NCI-H82 treated with DMSO at 0.1 percent for 48 hours (cell line): ENCODE measurements around the gene SLC25A39.
A peak's percentile ranks its signal among the peaks of the same experiment; 100 is the strongest.
"Not testable (repeated sequence)": the region's sequence is repeated elsewhere in the genome, so short reads cannot be mapped to it uniquely, and the experiment has no call there.

Source experiments
- DNase-seq: peaks from one replicate; lab custom pipeline; 2025; ENCODE audit not compliant: unreplicated experiment; lab: John Stamatoyannopoulos, UW

SLC25A39 gene, protein sequence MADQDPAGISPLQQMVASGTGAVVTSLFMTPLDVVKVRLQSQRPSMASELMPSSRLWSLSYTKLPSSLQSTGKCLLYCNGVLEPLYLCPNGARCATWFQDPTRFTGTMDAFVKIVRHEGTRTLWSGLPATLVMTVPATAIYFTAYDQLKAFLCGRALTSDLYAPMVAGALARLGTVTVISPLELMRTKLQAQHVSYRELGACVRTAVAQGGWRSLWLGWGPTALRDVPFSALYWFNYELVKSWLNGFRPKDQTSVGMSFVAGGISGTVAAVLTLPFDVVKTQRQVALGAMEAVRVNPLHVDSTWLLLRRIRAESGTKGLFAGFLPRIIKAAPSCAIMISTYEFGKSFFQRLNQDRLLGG

GRCh38 chr17:44324571-44325275, at the start of gene SLC25A39:
Gene SLC25A39 (minus strand): TSS chr17:44324823. CDS start chr17:44323562, 1,261 bp downstream.
- peak; percentile 60 for DNase-seq

- no peak for DNase-seq
These were observed 47.4 kb upstream of the SLC25A39 start for GRCh38 chr17:44372036-44372435.

DNA sequence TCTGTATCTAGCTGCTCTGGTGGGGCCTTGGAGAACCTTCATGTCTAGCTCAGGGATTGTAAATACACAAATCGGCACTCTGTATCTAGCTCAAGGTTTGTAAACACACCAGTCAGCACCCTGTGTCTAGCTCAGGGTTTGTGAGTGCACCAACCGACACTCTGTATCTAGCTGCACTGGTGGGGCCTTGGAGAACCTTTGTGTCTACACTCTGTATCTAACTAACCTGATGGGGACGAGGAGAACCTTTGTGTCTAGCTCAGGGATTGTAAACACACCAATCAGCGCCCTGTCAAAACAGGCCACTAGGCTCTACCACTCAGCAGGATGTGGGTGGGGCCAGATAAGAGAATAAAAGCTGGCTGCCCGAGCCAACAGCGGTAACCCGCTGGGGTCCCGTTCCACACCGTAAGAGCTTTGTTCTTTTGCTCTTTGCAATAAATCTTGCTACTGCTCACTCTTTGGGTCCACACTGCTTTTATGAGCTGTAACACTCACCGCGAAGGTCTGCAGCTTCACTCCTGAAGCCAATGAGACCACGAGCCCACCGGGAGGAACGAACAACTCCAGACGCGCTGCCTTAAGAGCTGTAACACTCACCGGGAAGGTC, 44.9 kb upstream of the SLC25A39 start:
- not testable (repeated sequence) for DNase-seq

DNA sequence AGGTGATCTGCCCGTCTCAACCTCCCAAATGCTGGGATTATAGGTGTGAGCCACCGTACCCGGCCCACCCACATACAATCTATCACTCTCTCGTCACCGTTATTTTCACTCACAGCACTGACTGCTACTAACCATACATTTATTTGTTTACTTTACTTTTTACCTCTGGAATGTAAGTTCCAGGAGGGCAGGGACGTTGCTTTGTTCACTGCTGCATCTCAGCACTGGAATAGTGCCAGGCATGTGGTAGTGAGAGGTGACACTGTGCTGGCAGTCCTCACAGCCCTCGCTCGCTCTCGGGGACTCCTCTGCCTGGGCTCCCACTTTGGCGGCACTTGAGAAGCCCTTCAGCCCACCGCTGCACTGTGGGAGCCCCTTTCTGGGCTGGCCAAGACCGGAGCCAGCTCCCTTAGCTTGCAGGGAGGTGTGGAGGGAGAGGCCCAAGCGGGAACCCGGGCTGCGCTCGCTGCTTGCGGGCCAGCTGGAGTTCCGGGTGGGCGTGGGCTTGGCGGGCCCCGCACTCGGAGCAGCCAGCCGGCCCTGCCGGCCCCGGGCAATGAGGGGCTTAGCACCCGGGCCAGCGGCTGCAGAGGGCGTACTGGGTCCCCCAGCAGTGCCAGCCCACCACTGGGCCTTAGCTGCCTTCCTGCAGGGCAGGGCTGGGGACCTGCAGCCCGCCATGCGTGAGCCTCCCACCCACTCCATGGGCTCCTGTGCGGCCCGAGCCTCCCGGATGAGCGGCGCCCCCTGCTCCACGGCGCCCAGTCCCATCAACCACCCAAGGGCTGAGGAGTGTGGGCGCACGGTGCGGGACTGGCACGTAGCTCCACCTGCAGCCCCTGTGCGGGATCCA, 44.0 kb upstream of the SLC25A39 start:
- DNase-seq: not testable (repeated sequence)

- DNase-seq: peak; percentile 50
These were observed 42.8 kb upstream of the SLC25A39 start for GRCh38 chr17:44367231-44367979.

DNA sequence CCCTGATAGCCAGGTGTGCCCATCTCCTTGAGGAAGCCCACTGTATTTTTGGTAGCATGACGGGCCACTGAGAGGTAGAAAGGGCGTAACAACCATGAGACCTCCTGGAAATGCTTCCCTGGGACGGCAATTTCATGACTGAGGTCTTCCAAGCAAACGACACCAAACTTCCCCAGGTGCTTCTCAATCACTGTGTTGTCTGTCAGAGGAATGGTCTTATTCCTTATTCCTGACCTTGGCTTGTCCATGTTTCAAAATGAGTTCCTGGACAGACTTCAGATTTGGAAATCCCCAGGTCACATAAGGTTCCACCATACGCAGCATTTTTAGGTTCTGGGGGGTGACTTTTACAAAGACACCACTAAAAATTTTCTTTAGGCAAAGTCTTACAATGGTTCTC, 40.4 kb upstream of the SLC25A39 start:
- not testable (repeated sequence) for DNase-seq

- DNase-seq: peak; percentile 29
These were observed 39.1 kb upstream of the SLC25A39 start, which contains the start of gene FAM171A2 for GRCh38 chr17:44363613-44364159. Gene FAM171A2 (minus strand): TSS chr17:44363853. CDS start chr17:44363714, 139 bp downstream.

DNA sequence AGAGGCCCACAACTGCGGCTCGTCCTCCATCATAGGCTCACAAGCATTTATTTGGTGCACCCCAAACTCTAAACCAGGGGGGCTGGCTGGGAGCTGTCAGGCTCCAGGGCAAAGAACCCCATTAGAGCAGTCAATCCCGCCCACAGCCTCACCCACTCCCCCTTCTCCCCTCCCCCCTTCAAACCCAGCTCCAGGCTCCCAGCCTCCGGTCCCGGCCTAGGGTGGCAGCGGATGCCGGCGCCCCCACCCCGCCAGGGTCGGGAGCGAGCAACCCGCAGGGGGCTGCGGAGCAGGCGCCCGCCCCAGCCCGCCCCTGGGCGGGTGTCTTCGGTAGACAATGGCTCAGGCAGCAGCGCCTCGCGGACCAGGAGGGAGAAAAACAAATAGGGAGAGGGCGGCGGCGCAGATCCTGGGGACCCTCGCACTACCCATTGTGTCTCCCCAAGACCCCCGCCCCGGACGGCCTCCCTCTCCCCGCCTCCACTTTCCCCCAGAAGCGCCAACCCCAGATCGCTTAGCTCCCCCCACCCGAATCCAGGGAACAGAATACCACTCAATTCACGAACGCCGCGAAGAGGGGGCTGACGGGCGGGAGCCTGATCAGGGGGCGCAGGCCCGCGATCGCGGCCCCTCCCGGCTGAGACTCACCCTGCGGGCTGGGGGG, 38.5 kb upstream of the SLC25A39 start:
- DNase-seq: no peak

DNA sequence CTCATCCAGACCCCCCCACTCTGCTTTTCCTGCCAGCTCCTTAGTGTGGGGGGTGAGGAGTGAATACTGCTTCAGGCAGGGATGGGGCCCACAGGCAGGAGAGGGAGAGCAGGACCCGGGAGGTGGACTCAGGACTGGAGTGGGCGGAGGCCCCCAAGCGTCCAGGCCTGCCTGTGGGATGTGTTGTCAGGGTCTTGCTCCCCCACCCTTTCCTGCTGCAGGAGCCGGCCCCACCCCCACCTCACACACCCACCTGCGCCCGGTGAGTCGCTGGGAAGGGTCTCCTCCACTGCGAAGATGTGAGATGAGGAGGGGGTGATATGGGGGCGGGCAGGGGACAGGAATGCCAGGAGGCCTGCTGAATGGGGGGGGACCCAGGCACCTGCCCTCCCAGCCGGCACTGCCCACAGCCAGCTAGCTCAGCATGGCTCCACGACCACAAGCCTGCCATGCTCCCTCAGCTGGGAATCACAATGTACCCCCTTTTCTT, 37.9 kb upstream of the SLC25A39 start:
- DNase-seq: no peak

DNA sequence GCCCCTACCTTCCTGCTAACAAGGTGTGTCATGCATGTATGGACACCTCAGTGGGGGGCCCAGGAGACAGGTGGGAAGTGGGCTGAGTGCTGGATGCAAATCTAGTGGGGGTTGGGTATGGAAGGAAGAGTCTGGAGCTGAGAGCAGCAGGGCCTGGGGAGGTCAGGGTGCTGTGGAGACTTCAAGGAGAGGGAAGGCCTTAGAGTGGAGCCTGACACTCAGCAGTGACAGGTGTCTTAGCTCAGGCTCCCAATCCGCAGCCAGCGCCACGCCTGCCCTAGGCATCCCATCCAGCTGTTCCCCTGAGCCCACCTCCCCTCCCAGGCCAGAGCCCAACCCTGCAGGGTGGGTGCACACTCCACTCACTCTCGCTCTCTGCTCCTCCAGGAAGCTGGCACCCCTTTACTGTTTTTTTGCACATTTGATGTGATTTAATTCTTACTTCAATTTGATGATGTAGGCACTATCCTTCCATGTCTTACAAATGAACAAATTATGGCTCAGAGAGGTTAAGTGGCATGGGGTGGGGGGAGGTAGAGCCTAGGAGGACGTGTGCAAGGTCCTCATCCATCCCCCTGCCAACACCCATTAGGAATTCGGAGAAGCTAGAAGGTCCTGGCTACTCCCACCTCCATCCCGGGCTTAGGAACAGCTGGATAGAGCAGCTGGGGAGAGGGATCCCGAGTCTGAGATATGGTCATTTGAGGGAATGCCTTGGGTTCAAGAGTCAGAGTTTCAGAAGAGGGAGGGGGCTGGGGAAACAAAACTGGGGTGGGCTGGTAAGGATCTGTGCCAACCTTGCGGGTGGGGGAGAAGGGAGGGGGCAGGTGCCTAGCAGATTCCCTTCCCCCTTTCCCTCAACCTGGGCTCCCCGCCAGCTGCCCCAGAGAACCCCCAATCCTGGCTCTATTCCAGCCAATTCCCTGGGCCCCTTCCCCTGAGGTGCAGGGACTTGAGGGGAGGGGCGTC, 37.0 kb upstream of the SLC25A39 start:
- no peak for DNase-seq

DNA sequence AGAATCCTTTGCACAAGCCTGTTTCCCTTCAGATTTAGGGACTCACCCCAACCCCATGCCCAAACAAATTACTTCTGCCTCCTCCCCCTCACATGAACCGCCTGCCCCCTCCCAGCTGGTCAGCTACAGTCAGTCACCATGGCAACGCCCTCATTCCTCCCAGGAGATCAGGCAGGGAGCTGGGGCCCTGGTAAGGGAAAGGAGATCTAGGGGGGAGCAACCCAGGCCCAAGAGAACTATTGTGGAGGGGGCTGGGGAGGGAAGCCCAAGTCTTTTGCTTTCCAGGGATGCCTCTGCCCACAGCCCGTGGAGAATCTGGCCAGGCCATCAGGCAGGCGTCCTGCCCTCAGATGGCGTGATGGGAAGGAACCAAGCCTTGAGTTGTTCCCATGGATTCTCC, 36.2 kb upstream of the SLC25A39 start:
- no peak for DNase-seq

DNA sequence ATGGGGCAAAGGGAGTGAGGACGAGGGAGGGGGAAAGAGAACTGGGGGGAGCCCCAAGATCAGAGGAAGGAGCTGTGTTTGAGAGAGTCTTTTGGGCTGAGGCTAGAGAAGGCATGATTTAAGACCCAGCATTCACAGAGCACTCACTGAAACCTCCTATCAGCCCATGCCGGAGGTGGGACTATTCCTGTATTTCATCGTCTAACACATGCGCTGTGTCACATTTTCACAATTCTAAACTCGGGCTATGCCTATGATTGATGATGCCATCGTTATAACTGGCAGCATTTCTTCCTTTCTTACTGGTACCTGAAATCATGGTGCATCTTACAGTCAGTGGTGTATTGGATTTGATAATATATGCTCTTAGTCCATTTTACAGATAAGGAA, 35.5 kb upstream of the SLC25A39 start:
- DNase-seq: no peak

DNA sequence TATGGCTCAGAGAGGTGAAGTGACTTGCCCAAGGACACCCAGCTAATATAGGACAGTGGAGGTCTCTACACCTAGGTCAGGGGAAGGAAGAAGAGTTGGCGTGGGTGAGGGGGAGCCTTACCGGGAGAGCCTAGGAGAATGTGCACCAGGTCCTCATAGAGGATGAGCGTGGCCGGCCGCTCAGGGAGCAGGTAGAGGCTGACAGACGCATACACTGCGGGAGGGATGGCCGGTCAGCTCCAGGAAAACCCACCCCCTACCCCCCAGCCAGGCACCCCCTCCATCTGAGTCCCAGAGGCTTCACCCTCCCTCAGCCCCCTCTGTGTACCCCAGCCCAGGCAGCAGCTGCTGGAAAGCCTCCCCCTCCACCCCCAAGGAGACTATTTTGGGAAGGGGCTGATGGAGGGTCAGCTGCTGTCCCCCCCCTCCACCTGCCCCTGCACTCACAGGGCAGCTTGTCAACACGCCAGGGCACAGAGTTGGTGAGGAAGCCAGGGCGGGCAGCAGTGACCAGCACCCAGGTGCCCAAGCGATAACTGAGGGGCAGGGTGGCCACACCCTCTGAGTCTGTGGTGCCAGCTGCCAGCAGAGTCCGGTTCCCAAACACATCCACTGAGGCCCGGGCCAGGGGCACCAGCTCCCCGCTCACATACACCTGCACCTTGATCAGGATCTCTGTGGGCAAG, 35.0 kb upstream of the SLC25A39 start:
- no peak for DNase-seq

GRCh38 chr17:44359006-44359405, 34.4 kb upstream of the SLC25A39 start:
- no peak for DNase-seq

DNA sequence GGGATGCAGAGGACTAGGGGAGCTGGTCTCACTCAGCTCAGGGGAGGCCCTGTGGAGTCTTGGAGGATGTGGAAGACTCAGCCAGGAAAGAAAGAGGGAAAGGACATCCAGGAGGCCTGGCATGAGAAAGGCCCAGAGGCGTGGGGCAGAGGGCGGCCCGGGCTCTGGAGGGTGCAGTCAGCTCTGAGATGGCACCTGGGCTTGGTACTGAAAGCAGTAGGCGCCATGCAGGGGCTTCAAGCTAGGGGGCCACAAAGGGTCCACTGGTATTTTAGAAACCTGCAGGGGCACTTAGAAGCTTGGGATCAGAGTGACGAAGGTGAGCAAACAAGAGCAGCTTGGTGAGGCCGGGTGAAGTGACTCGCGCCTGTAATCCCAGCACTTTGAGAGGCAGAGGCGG, 33.4 kb upstream of the SLC25A39 start:
- DNase-seq: no peak

GRCh38 chr17:44356241-44356640, 31.6 kb upstream of the SLC25A39 start:
- DNase-seq: no peak

DNA sequence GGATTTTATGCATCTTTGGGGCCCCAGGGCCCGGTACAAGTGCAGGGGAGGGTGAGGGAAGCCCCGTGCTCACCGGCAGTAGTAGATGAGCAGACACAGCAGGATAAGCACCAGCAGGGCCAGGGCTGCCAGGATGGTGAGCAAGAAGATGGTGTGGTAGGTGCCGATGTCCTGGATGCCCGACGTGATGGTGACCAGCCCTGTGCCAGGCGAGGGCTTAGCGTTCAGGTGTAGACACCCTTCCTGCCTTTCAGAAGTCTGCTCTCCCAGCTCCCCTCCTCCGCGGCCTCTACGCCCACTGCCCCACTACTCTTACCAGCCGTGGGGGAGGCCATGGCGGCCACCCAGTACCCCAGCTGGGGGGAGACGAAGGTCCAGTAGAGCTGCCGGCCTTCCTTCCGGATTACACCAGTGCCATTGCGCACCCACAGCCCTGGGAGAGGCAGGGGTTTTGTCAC, 31.0 kb upstream of the SLC25A39 start:
- no peak for DNase-seq
